GM23338 (cell line): ENCODE data around the gene NUP214. TPM values are rescaled to one million over a fixed set of nuclear protein-coding genes. Genes with fewer than 3 reads are reported as not detected.

Source experiments
- NANOG ChIP-seq: IDR thresholded peaks from 2 replicates; pipeline ENCODE4 v1.6.1; 2016; ENCODE audit warnings: antibody characterized with exemption, borderline replicate concordance
- REST ChIP-seq: IDR thresholded peaks from one replicate; pipeline ENCODE4 v1.6.1; 2018; ENCODE audit warnings: antibody characterized with exemption; ENCODE audit not compliant: unreplicated experiment
- ZNF114 ChIP-seq: fragments of 250-450 bp; sonication (Bioruptor Pico); IDR thresholded peaks from 2 replicates; pipeline ENCODE4 v1.5.0; 2020; ENCODE audit warnings: mild to moderate bottlenecking, moderate library complexity
- polyA plus RNA-seq: library from polyadenylated mRNA; unstranded; fragments of >200 nt; fragmentation: Nextera tagmentation; extraction: Ambion mirVana; gene quantifications from 2 replicates; pipeline ENCODE4 v1.2.1, GENCODE V29; 2016
- total RNA-seq: library from RNA; depleted of rRNA; stranded (reverse); fragments of >200 nt; shearing (Covaris generic); gene quantifications from 2 replicates; pipeline ENCODE4 v1.2.3, GENCODE V29; 2014
- TF ChIP-seq, protein P1 (sequence below): fragments of 250-450 bp; sonication (Bioruptor Pico); IDR thresholded peaks from 2 replicates; pipeline ENCODE4 v1.5.0; 2020; ENCODE audit warnings: mild to moderate bottlenecking, moderate library complexity
- TF ChIP-seq, protein P2 (sequence below), 2 experiments: fragments of 200-600 bp in 1 of 2; sonication (generic) in 1 of 2; conservative IDR thresholded peaks; 2 replicates each; pipeline versions ENCODE4 v1.5.1 to v1.6.1; 2016 to 2017; ENCODE audit warnings: antibody characterized with exemption in 2 of 2, low read depth in 2 of 2, mild to moderate bottlenecking in 2 of 2, moderate library complexity in 1 of 2

Gene NUP214
- total and polyA plus RNA-seq, 2 experiments from 2014 or later, result 36.0 to 57.0 TPM

DNA sequence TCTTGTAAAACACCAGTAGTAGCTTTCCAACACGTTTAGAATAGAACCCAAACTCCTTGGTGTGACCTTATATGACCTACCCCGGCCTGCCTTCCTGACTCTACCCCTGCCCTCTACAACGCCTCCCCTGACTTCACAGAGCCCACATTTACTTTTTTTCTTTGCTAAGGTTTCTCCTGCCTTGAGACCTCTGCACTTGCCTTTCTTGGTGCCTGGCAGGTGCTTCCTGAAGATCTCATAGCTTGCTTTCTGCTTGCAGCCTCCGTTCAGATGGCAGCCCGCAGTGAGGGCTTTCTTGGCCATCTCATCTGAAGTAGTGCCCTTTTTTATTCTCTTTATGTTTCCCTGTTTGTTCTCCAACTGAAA, 24.3 kb downstream of the NUP214 start (continued):
- TF ChIP-seq, protein P1, sequence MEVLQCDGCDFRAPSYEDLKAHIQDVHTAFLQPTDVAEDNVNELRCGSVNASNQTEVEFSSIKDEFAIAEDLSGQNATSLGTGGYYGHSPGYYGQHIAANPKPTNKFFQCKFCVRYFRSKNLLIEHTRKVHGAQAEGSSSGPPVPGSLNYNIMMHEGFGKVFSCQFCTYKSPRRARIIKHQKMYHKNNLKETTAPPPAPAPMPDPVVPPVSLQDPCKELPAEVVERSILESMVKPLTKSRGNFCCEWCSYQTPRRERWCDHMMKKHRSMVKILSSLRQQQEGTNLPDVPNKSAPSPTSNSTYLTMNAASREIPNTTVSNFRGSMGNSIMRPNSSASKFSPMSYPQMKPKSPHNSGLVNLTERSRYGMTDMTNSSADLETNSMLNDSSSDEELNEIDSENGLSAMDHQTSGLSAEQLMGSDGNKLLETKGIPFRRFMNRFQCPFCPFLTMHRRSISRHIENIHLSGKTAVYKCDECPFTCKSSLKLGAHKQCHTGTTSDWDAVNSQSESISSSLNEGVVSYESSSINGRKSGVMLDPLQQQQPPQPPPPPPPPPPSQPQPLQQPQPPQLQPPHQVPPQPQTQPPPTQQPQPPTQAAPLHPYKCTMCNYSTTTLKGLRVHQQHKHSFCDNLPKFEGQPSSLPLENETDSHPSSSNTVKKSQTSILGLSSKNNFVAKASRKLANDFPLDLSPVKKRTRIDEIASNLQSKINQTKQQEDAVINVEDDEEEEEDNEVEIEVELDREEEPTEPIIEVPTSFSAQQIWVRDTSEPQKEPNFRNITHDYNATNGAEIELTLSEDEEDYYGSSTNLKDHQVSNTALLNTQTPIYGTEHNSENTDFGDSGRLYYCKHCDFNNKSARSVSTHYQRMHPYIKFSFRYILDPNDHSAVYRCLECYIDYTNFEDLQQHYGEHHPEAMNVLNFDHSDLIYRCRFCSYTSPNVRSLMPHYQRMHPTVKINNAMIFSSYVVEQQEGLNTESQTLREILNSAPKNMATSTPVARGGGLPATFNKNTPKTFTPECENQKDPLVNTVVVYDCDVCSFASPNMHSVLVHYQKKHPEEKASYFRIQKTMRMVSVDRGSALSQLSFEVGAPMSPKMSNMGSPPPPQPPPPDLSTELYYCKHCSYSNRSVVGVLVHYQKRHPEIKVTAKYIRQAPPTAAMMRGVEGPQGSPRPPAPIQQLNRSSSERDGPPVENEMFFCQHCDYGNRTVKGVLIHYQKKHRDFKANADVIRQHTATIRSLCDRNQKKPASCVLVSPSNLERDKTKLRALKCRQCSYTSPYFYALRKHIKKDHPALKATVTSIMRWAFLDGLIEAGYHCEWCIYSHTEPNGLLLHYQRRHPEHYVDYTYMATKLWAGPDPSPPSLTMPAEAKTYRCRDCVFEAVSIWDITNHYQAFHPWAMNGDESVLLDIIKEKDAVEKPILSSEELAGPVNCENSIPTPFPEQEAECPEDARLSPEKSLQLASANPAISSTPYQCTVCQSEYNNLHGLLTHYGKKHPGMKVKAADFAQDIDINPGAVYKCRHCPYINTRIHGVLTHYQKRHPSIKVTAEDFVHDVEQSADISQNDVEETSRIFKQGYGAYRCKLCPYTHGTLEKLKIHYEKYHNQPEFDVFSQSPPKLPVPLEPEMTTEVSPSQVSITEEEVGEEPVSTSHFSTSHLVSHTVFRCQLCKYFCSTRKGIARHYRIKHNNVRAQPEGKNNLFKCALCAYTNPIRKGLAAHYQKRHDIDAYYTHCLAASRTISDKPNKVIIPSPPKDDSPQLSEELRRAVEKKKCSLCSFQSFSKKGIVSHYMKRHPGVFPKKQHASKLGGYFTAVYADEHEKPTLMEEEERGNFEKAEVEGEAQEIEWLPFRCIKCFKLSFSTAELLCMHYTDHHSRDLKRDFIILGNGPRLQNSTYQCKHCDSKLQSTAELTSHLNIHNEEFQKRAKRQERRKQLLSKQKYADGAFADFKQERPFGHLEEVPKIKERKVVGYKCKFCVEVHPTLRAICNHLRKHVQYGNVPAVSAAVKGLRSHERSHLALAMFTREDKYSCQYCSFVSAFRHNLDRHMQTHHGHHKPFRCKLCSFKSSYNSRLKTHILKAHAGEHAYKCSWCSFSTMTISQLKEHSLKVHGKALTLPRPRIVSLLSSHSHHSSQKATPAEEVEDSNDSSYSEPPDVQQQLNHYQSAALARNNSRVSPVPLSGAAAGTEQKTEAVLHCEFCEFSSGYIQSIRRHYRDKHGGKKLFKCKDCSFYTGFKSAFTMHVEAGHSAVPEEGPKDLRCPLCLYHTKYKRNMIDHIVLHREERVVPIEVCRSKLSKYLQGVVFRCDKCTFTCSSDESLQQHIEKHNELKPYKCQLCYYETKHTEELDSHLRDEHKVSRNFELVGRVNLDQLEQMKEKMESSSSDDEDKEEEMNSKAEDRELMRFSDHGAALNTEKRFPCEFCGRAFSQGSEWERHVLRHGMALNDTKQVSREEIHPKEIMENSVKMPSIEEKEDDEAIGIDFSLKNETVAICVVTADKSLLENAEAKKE, result no peak
- TF ChIP-seq NANOG (no peak), REST (no peak), ZNF114 (CRISPR knock-in tag) (no peak)
- TF ChIP-seq, protein P2, sequence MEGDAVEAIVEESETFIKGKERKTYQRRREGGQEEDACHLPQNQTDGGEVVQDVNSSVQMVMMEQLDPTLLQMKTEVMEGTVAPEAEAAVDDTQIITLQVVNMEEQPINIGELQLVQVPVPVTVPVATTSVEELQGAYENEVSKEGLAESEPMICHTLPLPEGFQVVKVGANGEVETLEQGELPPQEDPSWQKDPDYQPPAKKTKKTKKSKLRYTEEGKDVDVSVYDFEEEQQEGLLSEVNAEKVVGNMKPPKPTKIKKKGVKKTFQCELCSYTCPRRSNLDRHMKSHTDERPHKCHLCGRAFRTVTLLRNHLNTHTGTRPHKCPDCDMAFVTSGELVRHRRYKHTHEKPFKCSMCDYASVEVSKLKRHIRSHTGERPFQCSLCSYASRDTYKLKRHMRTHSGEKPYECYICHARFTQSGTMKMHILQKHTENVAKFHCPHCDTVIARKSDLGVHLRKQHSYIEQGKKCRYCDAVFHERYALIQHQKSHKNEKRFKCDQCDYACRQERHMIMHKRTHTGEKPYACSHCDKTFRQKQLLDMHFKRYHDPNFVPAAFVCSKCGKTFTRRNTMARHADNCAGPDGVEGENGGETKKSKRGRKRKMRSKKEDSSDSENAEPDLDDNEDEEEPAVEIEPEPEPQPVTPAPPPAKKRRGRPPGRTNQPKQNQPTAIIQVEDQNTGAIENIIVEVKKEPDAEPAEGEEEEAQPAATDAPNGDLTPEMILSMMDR (conservative IDR thresholded peaks at IDR 0.05; ENCODE audit: low read depth in 2 of 2), result no peak
